Osteoblast (primary cell): ENCODE results near the gene HEMGN. TPM values are rescaled to one million over a fixed set of nuclear protein-coding genes. Genes with fewer than 3 reads are reported as not detected.
A peak's percentile ranks its signal among the peaks of the same experiment; 100 is the strongest.

Experiments
- DNase-seq: peaks from one replicate; pipeline ENCODE4 v3.0.0; 2011; ENCODE audit warnings: low spot score, mixed read lengths; ENCODE audit not compliant: insufficient read length; ENCODE audit errors: missing footprints
- H2AFZ ChIP-seq: 2 replicates; pipeline ENCODE4 v1.6.0; 2011; ENCODE audit warnings: mild to moderate bottlenecking, low read length
- H3K27ac ChIP-seq: 2 replicates; pipeline ENCODE4 v1.5.1; 2011; ENCODE audit warnings: mild to moderate bottlenecking, low read depth, low read length, moderate library complexity
- H3K27me3 ChIP-seq: 2 replicates; pipeline ENCODE4 v1.6.0; 2012; ENCODE audit warnings: mild to moderate bottlenecking, control low read depth, inconsistent platforms, low read length, moderate library complexity; ENCODE audit not compliant: insufficient read depth
- H3K36me3 ChIP-seq: 2 replicates; pipeline ENCODE4 v1.5.1; 2011; ENCODE audit warnings: mild to moderate bottlenecking, low read length, control low read depth, moderate library complexity; ENCODE audit not compliant: insufficient read depth
- H3K4me1 ChIP-seq: 2 replicates; pipeline ENCODE4 v1.5.1; 2011; ENCODE audit warnings: mild to moderate bottlenecking, low read length, control low read depth, moderate library complexity; ENCODE audit not compliant: insufficient read depth
- H3K4me2 ChIP-seq: 2 replicates; pipeline ENCODE4 v1.6.0; 2011; ENCODE audit warnings: mild to moderate bottlenecking, low read length; ENCODE audit not compliant: insufficient read depth
- H3K4me3 ChIP-seq: fragments of 200-600 bp; sonication (generic); 3 replicates; pipeline ENCODE4 v1.5.1; 2012; ENCODE audit warnings: mild to moderate bottlenecking, low read length, inconsistent platforms; ENCODE audit not compliant: insufficient read depth
- H3K79me2 ChIP-seq: 2 replicates; pipeline ENCODE4 v1.6.0; 2012; ENCODE audit warnings: mild to moderate bottlenecking, low read length, control low read depth, inconsistent platforms; ENCODE audit not compliant: insufficient read depth
- H3K9me3 ChIP-seq: 2 replicates; pipeline ENCODE4 v1.5.1; 2011; ENCODE audit warnings: low read depth, low read length, control low read depth
- H4K20me1 ChIP-seq: 2 replicates; pipeline ENCODE4 v1.6.0; 2012; ENCODE audit warnings: mild to moderate bottlenecking, low read length, control low read depth; ENCODE audit not compliant: insufficient read depth
- CTCF ChIP-seq: IDR thresholded peaks from 2 replicates; pipeline ENCODE4 v1.5.1; 2011; ENCODE audit warnings: mild to moderate bottlenecking, low read depth, low read length, moderate library complexity; ENCODE audit errors: extremely low read depth
- total RNA-seq: library from RNA; depleted of rRNA; stranded (reverse); fragments of >200 nt; gene quantifications from 2 replicates; pipeline ENCODE4 v1.2.3, GENCODE V29; 2012

The HEMGN gene
- total RNA-seq, 1 donor = not detected

- no peak overlapping the region for H2AFZ ChIP-seq
- H3K27me3 ChIP-seq = no peaks in the 10 kb centered on the region
- peaks cover 61% of the 10 kb centered on the region for H3K79me2 ChIP-seq
- DNase-seq = peak; percentile 98
- H3K36me3 ChIP-seq = no peaks in the 10 kb centered on the region
- H3K4me1 ChIP-seq = peaks cover 13% of the 10 kb centered on the region
- H3K4me2 ChIP-seq = peak overlapping the region; percentile 76
- peak overlapping the region; percentile 89 for H3K4me3 ChIP-seq
- TF ChIP-seq CTCF = no peak
- no peaks in the 10 kb centered on the region for H3K9me3 ChIP-seq
- peak overlapping the region; percentile 87 for H3K27ac ChIP-seq
- H4K20me1 ChIP-seq = peaks cover 16% of the 10 kb centered on the region
Observed at GRCh38 chr9:97984188-97985057, 46.5 kb upstream of the HEMGN start.

GRCh38 chr9:97983589-97984187 lies 45.7 kb upstream of the HEMGN start:
- H3K4me1 ChIP-seq = peaks cover 9% of the 10 kb centered on the region
- H3K27ac ChIP-seq = peak overlapping the region; percentile 87
- H2AFZ ChIP-seq = peak overlapping the region; percentile 52
- H3K36me3 ChIP-seq = no peaks in the 10 kb centered on the region
- no peaks in the 10 kb centered on the region for H3K27me3 ChIP-seq
- H3K4me2 ChIP-seq = peak overlapping the region; percentile 43
- peaks cover 54% of the 10 kb centered on the region for H3K79me2 ChIP-seq
- H3K4me3 ChIP-seq = peak overlapping the region; percentile 89
- TF ChIP-seq CTCF = no peak
- DNase-seq = peak; percentile 94
- peaks cover 12% of the 10 kb centered on the region for H4K20me1 ChIP-seq
- H3K9me3 ChIP-seq = no peaks in the 10 kb centered on the region

- Histone ChIP-seq H3K27me3 (no peaks in the 10 kb centered on the region), H3K36me3 (no peaks in the 10 kb centered on the region), H3K27ac (peak within 1 kb of the TSS; percentile 87), H3K4me3 (peak within 1 kb of the TSS; percentile 89), H3K79me2 (peaks cover 48% of the 10 kb centered on the region), H3K9me3 (no peaks in the 10 kb centered on the region), H3K4me1 (peaks cover 9% of the 10 kb centered on the region), H4K20me1 (peaks cover 12% of the 10 kb centered on the region), H3K4me2 (peak within 1 kb of the TSS; percentile 90), H2AFZ (peak within 1 kb of the TSS; percentile 85)
- TF ChIP-seq CTCF = peak; percentile 48
- peak; percentile 99 for DNase-seq
Observed at GRCh38 chr9:97982683-97983588, 45.0 kb upstream of the HEMGN start, which contains the start of gene ANP32B. TSS of gene ANP32B (plus strand) at chr9:97983341. CDS start at chr9:97983556, 215 bp downstream.
